ENCODE measurements around the gene TNFAIP8L2. TPM values are rescaled to one million over a fixed set of nuclear protein-coding genes. Genes with fewer than 3 reads are reported as not detected.
"Not testable (repeated sequence)": the region's sequence is repeated elsewhere in the genome, so short reads cannot be mapped to it uniquely, and the experiment has no call there.

Gene TNFAIP8L2
- total RNA-seq, 1 experiment from 2014 or later: not detected

DNA sequence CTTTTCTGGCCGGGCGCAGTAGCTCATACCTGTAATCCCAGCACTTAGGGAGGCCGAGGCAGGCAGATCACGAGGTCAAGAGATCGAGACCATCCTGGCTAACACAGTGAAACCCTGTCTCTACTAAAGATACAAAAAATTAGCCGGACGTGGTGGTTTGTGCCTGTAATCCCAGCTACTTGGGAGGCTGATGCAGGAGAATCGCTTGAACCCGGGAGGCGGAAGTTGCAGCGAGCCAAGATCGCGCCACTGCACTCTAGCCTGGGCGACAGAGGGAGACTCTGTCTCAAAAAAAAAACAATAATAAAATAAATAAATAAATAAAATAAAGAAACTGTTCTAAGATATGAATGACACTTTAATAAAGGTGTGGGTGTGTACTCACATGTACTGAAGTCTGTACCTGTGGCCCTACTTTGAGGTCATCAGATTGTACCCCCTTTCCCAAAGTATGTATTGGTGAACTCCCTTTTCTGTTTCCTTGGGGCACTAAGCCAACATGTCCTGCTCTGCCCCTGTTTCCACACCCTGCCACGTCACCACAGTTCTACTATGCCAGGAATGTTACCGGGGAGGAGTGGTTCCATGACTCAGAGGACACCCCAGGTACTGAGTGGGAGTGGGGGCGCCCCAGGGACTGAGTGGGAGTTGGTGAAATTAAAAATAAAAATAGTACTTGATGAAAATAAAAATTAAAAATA, 38.6 kb downstream of the TNFAIP8L2 start:
- not testable (repeated sequence) for H3K27me3 ChIP-seq (ENCODE audit: insufficient read depth, low read length); H4K20me1 ChIP-seq (ENCODE audit: insufficient read depth); BruUV-seq (replicated peaks); H3K9me2 ChIP-seq (ENCODE audit: insufficient read depth); H2AFZ ChIP-seq (ENCODE audit: low read depth, low read length, poor library complexity, severe bottlenecking); H3K36me3 ChIP-seq (ENCODE audit: control insufficient read depth in 1 of 2, insufficient read depth in 2 of 2, low read length in 2 of 2); H3K9me3 ChIP-seq (ENCODE audit: control insufficient read depth in 1 of 2, insufficient read depth in 1 of 2, low read depth in 1 of 2, low read length in 2 of 2)
- Histone ChIP-seq H3K4me3 (replicated peaks in 1 of 2; ENCODE audit: low read depth in 1 of 2, low read length in 2 of 2) (peak overlapping the region; percentile 61 to 68), H3K27ac (ENCODE audit: low read depth, low read length) (peak overlapping the region; percentile 83), H3K4me1 (ENCODE audit: control insufficient read depth in 1 of 2, insufficient read depth in 2 of 2, low read length in 2 of 2) (peaks cover 27 to 44% of the 10 kb centered on the region in 2 experiments), H3K4me2 (ENCODE audit: low read length) (peak overlapping the region; percentile 92), H3K79me2 (ENCODE audit: insufficient read depth, low read length) (peaks cover 34% of the 10 kb centered on the region), H3K9ac (ENCODE audit: low read length) (peak overlapping the region; percentile 80)
- ChIA-PET POLR2A (interaction anchor here (1.1 to 1.7 kb wide), 4 partner anchors 57 to 90 kb away, joined by 3 to 6 read pairs (median 4); partner anchors contain the start of gene PSMD4), RAD21 (ENCODE audit: low non-redundant PET in 1 of 2, low total read pairs in 2 of 2, uncharacterized antibody in 2 of 2, unreplicated experiment in 2 of 2) (interaction anchor here (0.7 to 1.5 kb wide), 3 partner anchors 57 to 635 kb away, joined by 3 to 4 read pairs (median 3); partner anchors contain the start of gene ZNF687 (in 1 of the 2)), CTCF (interaction anchor here (0.7 to 1.7 kb wide), 5 partner anchors 33 to 642 kb away, joined by 3 to 12 read pairs (median 5); partner anchors contain the start of gene PSMD4)
- intact Hi-C loops (cut with micrococcal nuclease): loop anchor here (5.0 kb wide), 3 partner anchors 132 to 642 kb away; partner anchors contain the start of genes C2CD4D, PI4KB and PSMB4
- DNase-seq (ENCODE audit: low read depth, low spot score): peak; percentile 95
- TF ChIP-seq POLR2A (IDR thresholded peaks at IDR 0.05; ENCODE audit: borderline replicate concordance, extremely low read depth, insufficient read depth, insufficient read length) (peak; percentile 20), YY1 (IDR thresholded peaks at IDR 0.05; ENCODE audit: extremely low read depth, insufficient replicate concordance, low read depth, low read length) (peak; percentile 18), POLR2AphosphoS5 (IDR thresholded peaks at IDR 0.05; ENCODE audit: low read depth, low read length) (peak; percentile 57)
- peak; percentile 49 for ATAC-seq

DNA sequence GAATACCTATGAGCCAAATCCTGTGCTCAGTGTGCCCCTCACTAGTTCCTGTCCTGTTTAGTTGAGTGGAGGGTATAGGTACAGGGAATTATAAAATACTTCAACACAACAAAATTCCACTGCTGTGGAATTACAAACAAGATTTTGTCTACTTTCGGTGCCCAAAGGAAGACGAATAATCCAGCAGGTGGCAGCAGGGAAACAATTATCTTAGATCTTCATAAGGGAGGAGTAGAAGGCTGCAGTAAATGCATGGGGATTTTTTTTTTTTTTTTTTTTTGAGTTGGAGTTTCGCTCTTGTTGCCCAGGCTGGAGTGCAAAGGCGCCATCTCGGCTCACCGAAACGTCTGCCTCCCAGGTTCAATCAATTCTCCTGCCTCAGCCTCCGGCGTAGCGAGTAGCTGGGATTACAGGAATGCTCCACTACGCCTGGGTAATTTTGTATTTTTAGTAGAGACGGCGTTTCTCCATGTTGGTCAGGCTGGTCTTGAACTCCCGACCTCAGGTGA, 39.9 kb downstream of the TNFAIP8L2 start:
- Histone ChIP-seq H3K9me3 (ENCODE audit: control insufficient read depth in 1 of 2, insufficient read depth in 1 of 2, low read depth in 1 of 2, low read length in 2 of 2) (no peaks in the 10 kb centered on the region), H3K4me1 (ENCODE audit: control insufficient read depth in 1 of 2, insufficient read depth in 2 of 2, low read length in 2 of 2) (peaks cover 29 to 43% of the 10 kb centered on the region in 2 experiments), H3K4me3 (replicated peaks in 1 of 2; ENCODE audit: low read depth in 1 of 2, low read length in 2 of 2) (peak overlapping the region; percentile 51 to 61), H4K20me1 (ENCODE audit: insufficient read depth) (no peaks in the 10 kb centered on the region), H2AFZ (ENCODE audit: low read depth, low read length, poor library complexity, severe bottlenecking) (no peak overlapping the region), H3K36me3 (ENCODE audit: control insufficient read depth in 1 of 2, insufficient read depth in 2 of 2, low read length in 2 of 2) (no peaks in the 10 kb centered on the region), H3K9ac (ENCODE audit: low read length) (peak overlapping the region; percentile 80), H3K4me2 (ENCODE audit: low read length) (peak overlapping the region; percentile 92), H3K9me2 (ENCODE audit: insufficient read depth) (no peaks in the 10 kb centered on the region), H3K27me3 (ENCODE audit: insufficient read depth, low read length) (no peaks in the 10 kb centered on the region), H3K27ac (ENCODE audit: low read depth, low read length) (peak overlapping the region; percentile 83), H3K79me2 (ENCODE audit: insufficient read depth, low read length) (peaks cover 45% of the 10 kb centered on the region)
- peak; percentile 36 for ATAC-seq
- no TSS peak for BruUV-seq (replicated peaks)
- CTCF ChIA-PET: interaction anchor here (0.7 to 1.7 kb wide), 6 partner anchors 34 to 640 kb away, joined by 3 to 12 read pairs (median 6); partner anchors contain the start of gene PSMD4
- RAD21 ChIA-PET (ENCODE audit: low non-redundant PET in 1 of 2, low total read pairs in 2 of 2, uncharacterized antibody in 2 of 2, unreplicated experiment in 2 of 2): interaction anchor here in 1 of 2 experiments (1.0 kb wide), 1 partner anchor 56 kb away, joined by 4 read pairs; no protein-coding TSS in a partner anchor
- POLR2A ChIA-PET: interaction anchor here (0.6 to 1.5 kb wide), 7 partner anchors 56 to 819 kb away, joined by 3 to 4 read pairs (median 3); partner anchors contain the start of gene GABPB2
- peak; percentile 80 for DNase-seq (ENCODE audit: low read depth, low spot score)
- intact Hi-C loops (cut with micrococcal nuclease): loop anchor here (1.0 to 5.0 kb wide), 6 partner anchors 55 to 641 kb away; partner anchors contain the start of genes C2CD4D, PI4KB, PSMB4 and ZNF687
- TF ChIP-seq, protein P1, sequence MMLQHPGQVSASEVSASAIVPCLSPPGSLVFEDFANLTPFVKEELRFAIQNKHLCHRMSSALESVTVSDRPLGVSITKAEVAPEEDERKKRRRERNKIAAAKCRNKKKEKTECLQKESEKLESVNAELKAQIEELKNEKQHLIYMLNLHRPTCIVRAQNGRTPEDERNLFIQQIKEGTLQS (IDR thresholded peaks at IDR 0.05): no peak
- TF ChIP-seq, protein P2, sequence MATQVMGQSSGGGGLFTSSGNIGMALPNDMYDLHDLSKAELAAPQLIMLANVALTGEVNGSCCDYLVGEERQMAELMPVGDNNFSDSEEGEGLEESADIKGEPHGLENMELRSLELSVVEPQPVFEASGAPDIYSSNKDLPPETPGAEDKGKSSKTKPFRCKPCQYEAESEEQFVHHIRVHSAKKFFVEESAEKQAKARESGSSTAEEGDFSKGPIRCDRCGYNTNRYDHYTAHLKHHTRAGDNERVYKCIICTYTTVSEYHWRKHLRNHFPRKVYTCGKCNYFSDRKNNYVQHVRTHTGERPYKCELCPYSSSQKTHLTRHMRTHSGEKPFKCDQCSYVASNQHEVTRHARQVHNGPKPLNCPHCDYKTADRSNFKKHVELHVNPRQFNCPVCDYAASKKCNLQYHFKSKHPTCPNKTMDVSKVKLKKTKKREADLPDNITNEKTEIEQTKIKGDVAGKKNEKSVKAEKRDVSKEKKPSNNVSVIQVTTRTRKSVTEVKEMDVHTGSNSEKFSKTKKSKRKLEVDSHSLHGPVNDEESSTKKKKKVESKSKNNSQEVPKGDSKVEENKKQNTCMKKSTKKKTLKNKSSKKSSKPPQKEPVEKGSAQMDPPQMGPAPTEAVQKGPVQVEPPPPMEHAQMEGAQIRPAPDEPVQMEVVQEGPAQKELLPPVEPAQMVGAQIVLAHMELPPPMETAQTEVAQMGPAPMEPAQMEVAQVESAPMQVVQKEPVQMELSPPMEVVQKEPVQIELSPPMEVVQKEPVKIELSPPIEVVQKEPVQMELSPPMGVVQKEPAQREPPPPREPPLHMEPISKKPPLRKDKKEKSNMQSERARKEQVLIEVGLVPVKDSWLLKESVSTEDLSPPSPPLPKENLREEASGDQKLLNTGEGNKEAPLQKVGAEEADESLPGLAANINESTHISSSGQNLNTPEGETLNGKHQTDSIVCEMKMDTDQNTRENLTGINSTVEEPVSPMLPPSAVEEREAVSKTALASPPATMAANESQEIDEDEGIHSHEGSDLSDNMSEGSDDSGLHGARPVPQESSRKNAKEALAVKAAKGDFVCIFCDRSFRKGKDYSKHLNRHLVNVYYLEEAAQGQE (IDR thresholded peaks at IDR 0.05; ENCODE audit: low read depth): no peak
- TF ChIP-seq, protein P3, sequence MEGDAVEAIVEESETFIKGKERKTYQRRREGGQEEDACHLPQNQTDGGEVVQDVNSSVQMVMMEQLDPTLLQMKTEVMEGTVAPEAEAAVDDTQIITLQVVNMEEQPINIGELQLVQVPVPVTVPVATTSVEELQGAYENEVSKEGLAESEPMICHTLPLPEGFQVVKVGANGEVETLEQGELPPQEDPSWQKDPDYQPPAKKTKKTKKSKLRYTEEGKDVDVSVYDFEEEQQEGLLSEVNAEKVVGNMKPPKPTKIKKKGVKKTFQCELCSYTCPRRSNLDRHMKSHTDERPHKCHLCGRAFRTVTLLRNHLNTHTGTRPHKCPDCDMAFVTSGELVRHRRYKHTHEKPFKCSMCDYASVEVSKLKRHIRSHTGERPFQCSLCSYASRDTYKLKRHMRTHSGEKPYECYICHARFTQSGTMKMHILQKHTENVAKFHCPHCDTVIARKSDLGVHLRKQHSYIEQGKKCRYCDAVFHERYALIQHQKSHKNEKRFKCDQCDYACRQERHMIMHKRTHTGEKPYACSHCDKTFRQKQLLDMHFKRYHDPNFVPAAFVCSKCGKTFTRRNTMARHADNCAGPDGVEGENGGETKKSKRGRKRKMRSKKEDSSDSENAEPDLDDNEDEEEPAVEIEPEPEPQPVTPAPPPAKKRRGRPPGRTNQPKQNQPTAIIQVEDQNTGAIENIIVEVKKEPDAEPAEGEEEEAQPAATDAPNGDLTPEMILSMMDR (IDR thresholded peaks at IDR 0.05 in 2 of 3, conservative IDR thresholded peaks at IDR 0.05 in 1 of 3; ENCODE audit: borderline replicate concordance in 1 of 3, insufficient read depth in 1 of 3, low read depth in 2 of 3, low read length in 2 of 3): peak in 2 of 3 experiments; percentile 53 to 54; a peak in 4 of 6 replicates
- TF ChIP-seq POLR2A (IDR thresholded peaks at IDR 0.05; ENCODE audit: borderline replicate concordance, extremely low read depth, insufficient read depth, insufficient read length): no peak
- no peak for TF ChIP-seq ZNF274 (IDR thresholded peaks at IDR 0.05; ENCODE audit: low read depth, low read length)
- no peak for TF ChIP-seq ZFX (IDR thresholded peaks at IDR 0.05)
- TF ChIP-seq EZH2 (IDR thresholded peaks at IDR 0.05): no peak
- TF ChIP-seq POLR2AphosphoS5 (IDR thresholded peaks at IDR 0.05; ENCODE audit: low read depth, low read length): no peak; the same call in 1 of the 2 replicates
- TF ChIP-seq CBX3 (IDR thresholded peaks at IDR 0.05; ENCODE audit: low read depth): no peak
